HG02610 (cell line): ENCODE data around the gene POLR3K.

ENCODE experiments used
- ATAC-seq: cut with Tn5 transposase; IDR thresholded peaks from one replicate; pipeline ENCODE4 v1.9.1; 2021; ENCODE audit warnings: mild to moderate bottlenecking, moderate library complexity; ENCODE audit not compliant: unreplicated experiment

POLR3K gene

DNA sequence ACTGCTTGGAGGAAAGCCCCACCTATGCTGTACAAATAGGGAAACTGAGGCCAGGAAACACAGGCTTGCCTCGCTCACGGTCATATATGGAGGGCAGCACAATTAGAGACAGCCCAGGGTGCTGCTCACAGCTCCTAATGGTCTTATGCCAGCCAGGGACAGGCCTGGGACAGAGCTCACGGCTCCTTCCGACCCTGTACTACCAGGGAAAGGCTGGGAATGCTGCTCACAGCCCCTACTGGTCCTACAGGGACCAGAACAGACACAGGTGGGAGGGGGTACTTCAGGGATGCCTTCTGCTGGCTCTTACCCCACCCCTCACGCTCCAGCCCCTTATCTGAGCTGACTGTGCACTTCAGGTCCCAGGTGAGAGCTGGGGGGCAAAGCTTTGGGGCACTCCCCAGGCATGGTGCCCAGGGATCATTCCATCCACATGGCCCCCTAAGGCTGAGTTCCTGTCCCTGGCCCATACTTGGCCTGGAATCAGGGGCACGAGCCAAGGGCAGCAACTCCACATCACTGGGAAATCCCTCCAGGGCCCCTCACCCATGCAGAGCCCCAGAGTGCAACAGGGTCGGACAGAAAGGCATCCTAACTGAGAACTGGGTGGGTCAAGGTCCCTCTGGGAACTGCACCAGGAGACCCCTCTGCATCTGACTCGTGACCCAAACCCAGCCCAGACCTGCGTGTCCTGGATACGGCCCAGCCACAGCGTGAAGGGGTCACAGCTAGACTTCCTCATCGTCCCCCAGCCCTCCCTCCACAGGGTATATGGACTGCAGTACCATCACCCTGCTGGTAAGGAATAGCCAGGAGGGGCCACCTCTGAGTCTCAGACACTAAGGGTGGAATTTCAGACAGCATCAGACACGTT is 13.1 kb upstream of the POLR3K start:
- no peak for ATAC-seq

GRCh38 chr16:65745-66144 is 12.3 kb upstream of the POLR3K start:
- ATAC-seq: no peak

GRCh38 chr16:64914-65255 is 11.5 kb upstream of the POLR3K start:
- ATAC-seq: no peak

- ATAC-seq: no peak
Observed at GRCh38 chr16:63998-64913, 10.8 kb upstream of the POLR3K start.

- ATAC-seq: no peak
Observed at GRCh38 chr16:63466-63865, 10.1 kb upstream of the POLR3K start.

DNA sequence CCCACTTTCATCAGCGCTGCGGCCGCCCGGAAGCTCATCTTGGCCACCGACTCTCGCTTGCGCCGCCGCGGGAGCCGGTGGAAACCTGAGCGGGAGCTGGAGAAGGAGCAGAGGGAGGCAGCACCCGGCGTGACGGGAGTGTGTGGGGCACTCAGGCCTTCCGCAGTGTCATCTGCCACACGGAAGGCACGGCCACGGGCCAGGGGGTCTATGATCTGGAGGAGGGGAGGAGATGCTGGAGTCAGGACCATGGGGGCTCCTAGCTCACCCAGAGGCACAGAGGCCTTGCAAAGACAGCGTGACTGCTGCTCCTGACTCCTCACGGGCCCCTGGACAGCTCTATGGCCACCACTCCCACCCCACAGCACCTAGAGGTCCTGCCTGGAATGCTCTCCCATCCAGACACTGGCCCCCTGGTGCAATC is 9.6 kb upstream of the POLR3K start:
- ATAC-seq: no peak

- no peak for ATAC-seq
Observed at GRCh38 chr16:62283-62967, 9.0 kb upstream of the POLR3K start.

- no peak for ATAC-seq
Observed at GRCh38 chr16:61879-62281, 8.5 kb upstream of the POLR3K start.

- ATAC-seq: no peak
Observed at GRCh38 chr16:60929-61878, 7.8 kb upstream of the POLR3K start.

- no peak for ATAC-seq
Observed at GRCh38 chr16:60166-60565, 6.8 kb upstream of the POLR3K start.

GRCh38 chr16:59440-60059 is 6.1 kb upstream of the POLR3K start:
- ATAC-seq: no peak

GRCh38 chr16:58491-59439 is 5.4 kb upstream of the POLR3K start:
- ATAC-seq: no peak

DNA sequence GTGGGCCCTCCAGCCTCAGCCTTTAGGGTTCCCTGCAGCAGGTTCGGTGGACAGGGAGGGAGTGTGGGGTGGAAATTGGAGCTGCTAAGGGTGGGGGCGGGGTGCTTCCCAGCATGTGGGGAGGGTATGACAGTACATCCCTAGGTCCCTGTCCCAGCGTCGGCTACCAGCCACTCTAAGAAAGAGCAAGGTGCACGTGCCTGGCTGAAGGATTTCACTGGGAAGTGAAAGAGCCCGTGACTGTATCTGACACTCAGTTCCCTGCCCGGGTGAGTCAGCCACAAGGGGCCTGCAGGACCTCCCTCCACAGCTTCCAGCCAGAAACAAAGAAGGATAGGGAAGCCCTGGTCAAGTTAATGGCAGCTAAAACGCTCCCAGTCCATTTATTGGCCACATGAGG is 4.3 kb upstream of the POLR3K start:
- no peak for ATAC-seq

DNA sequence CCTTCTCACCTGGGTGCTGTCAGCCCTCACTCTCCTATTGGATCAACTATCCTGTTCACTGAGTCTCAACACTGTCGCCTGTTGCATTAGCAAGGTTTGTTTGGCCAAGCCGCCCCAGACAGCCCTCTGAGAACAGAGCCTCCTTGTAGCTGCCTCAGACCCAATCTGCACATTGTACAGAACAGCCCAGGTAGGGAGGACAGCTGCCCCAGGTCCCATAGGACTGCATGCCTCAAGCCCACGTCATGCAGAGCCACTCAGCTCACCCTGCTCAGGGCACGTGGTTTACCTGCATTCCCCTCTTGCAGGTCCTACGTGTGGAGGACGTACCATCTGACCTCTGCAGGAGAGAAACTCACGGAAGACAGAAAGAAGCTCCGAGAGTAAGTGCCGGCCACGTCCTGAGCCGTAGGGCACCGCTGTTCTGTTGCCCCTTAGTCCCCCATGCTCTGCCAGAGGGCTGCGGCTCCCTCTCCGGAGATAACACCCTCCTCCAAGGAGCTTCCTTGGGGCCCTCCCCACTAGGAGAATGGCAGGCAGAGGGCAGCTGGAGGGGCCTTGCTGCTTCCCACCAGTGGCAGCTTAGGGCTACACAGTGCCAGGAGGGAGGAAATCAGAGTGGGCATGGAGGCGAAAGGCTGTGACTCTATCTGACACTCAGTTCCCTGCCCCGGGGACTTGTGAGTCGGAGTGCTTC is 3.0 kb upstream of the POLR3K start:
- no peak for ATAC-seq

DNA sequence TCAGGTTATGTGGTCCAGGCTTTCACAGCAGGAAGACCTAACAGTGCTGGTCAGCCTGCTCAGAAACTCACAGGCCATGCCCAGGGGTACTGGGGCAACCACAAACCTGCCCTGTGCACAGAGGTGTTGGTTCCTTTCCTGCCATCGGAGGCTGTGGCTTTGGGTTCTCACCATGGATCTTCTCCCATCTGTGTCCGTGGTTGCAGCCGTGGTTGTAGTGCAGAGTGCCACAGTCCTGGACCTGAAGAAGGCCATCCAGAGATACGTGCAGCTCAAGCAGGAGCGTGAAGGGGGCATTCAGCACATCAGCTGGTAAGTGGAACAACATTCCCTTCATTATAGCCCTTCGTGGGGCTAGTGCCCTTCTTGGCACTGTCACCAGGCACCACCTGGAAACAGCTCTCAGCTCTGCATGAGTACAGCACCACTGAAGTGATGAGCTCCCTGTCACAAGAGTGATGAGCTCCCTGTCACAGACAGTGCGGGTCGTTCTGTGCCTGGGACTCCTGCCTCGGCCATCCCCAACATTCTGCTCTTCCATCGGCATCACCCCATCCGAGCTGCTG is 2.2 kb upstream of the POLR3K start:
- ATAC-seq: no peak

DNA sequence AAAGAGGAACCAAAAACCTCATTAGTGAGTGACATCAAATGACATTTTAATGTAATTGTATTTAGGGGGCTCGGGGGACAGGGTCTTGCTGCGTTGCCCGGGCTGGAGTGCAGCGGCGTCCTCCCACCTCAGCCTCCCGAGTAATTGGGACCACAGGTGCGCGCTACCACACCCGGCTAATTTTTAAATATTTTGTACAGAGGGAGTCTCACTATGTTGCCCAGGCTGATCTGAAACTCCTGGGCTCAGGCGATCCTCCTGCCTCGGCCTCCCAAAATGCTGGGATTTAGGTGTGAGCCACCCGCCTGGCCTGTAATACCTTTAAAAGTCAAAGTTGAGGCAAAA is 801 bp upstream of the POLR3K start:
- ATAC-seq: no peak

DNA sequence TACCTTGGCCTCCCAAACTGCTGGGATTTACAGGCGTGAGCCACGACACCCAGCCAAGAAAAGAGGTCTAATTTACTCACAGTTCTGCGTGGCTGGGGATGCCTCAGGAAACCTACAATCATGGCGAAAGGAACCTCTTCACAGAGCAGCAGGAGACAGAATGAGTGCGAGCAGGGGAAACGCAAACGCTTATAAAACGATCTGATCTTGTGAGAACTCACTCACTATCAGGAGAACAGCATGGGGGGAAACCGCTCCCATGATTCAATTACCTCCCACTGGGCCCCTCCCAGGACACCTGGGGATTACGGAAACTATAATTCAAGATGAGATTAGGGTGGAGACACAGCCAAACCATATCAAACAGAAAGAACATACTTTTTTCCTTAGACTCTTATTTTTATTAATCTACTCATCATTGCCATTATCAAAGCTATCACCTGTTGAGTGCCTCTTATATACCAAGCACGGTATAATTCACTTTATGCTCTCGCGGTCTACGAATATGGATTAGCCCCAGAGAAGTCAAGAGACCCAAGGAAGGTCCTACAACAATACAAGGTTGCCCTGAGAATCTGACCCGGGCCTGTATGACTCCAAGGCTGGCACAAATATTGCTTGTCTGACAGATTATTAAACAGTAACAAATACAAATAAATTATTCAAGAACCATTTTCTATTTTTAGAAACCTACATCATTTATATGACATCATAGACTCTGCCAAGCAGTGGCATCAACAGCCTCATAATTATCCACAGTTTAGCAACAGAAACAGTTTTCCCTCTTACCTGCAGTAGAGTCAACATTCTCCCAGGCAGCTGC is 2.4 kb downstream of the POLR3K start:
- ATAC-seq: no peak
